ENCODE measurements around the gene GADD45G. TPM values are rescaled to one million over a fixed set of nuclear protein-coding genes. Genes with fewer than 3 reads are reported as not detected.

GADD45G gene
- total and polyA plus RNA-seq, 2 experiments from 2014 or later = 32.7 to 44.6 TPM

GRCh38 chr9:89621031-89621430 lies 16.2 kb downstream of the GADD45G start:
- no peaks in the 10 kb centered on the region for H3K27me3 ChIP-seq
- no peak for DNase-seq (ENCODE audit: low read depth in 1 of 2, low spot score in 1 of 2)
- no peak overlapping the region for H3K27ac ChIP-seq
- no peak overlapping the region for H3K4me3 ChIP-seq
- no peak for TF ChIP-seq CTCF (IDR thresholded peaks at IDR 0.05; ENCODE audit: low read depth, low read length)
- H3K36me3 ChIP-seq = no peaks in the 10 kb centered on the region
- no peaks in the 10 kb centered on the region for H3K9me3 ChIP-seq (ENCODE audit: low read depth)
- peaks cover 8% of the 10 kb centered on the region for H3K4me1 ChIP-seq (ENCODE audit: low read depth)

- no peaks in the 10 kb centered on the region for H3K36me3 ChIP-seq
- DNase-seq (ENCODE audit: low read depth in 1 of 2, low spot score in 1 of 2) = no peak
- H3K9me3 ChIP-seq (ENCODE audit: low read depth) = no peaks in the 10 kb centered on the region
- H3K27me3 ChIP-seq = no peaks in the 10 kb centered on the region
- no peak overlapping the region for H3K4me3 ChIP-seq
- TF ChIP-seq CTCF (IDR thresholded peaks at IDR 0.05; ENCODE audit: low read depth, low read length) = no peak
- peaks cover 14% of the 10 kb centered on the region for H3K4me1 ChIP-seq (ENCODE audit: low read depth)
- no peak overlapping the region for H3K27ac ChIP-seq
These were observed 16.9 kb downstream of the GADD45G start for GRCh38 chr9:89621676-89622075.

GRCh38 chr9:89622933-89623861 lies 18.4 kb downstream of the GADD45G start:
- H3K9me3 ChIP-seq (ENCODE audit: low read depth) = no peaks in the 10 kb centered on the region
- no peaks in the 10 kb centered on the region for H3K36me3 ChIP-seq
- no peak for TF ChIP-seq CTCF (IDR thresholded peaks at IDR 0.05; ENCODE audit: low read depth, low read length)
- peak overlapping the region; percentile 42 for H3K27ac ChIP-seq
- no peaks in the 10 kb centered on the region for H3K27me3 ChIP-seq
- DNase-seq (ENCODE audit: low read depth in 1 of 2, low spot score in 1 of 2) = no peak
- no peak overlapping the region for H3K4me3 ChIP-seq
- peaks cover 16% of the 10 kb centered on the region for H3K4me1 ChIP-seq (ENCODE audit: low read depth)

GRCh38 chr9:89623925-89624420 lies 19.2 kb downstream of the GADD45G start:
- Histone ChIP-seq H3K9me3 (ENCODE audit: low read depth) (no peaks in the 10 kb centered on the region), H3K4me1 (ENCODE audit: low read depth) (peaks cover 16% of the 10 kb centered on the region), H3K27ac (no peak overlapping the region), H3K4me3 (no peak overlapping the region), H3K27me3 (no peaks in the 10 kb centered on the region), H3K36me3 (no peaks in the 10 kb centered on the region)
- no peak for TF ChIP-seq CTCF (IDR thresholded peaks at IDR 0.05; ENCODE audit: low read depth, low read length)
- no peak for DNase-seq (ENCODE audit: low read depth in 1 of 2, low spot score in 1 of 2)

- Histone ChIP-seq H3K27me3 (no peaks in the 10 kb centered on the region), H3K4me1 (ENCODE audit: low read depth) (peaks cover 16% of the 10 kb centered on the region)
- TF ChIP-seq CTCF (IDR thresholded peaks at IDR 0.05; ENCODE audit: low read depth, low read length) = no peak
These were observed 21.2 kb downstream of the GADD45G start for GRCh38 chr9:89625721-89626687.

More at GRCh38 chr9:89625721-89626687, 21.2 kb downstream of the GADD45G start:
- H3K27ac ChIP-seq = no peak overlapping the region
- DNase-seq (ENCODE audit: low read depth in 1 of 2, low spot score in 1 of 2) = no peak
- H3K4me3 ChIP-seq = no peak overlapping the region
- H3K9me3 ChIP-seq (ENCODE audit: low read depth) = no peaks in the 10 kb centered on the region
- no peaks in the 10 kb centered on the region for H3K36me3 ChIP-seq

Measured in cardiac muscle cell (in vitro differentiated cells and primary cell).